Astrocyte of the spinal cord (primary cell): Measurements from ENCODE around the gene HTATIP2.
A peak's percentile ranks its signal among the peaks of the same experiment; 100 is the strongest.
"Not testable (repeated sequence)": the region's sequence is repeated elsewhere in the genome, so short reads cannot be mapped to it uniquely, and the experiment has no call there.

Experiments used
- DNase-seq: peaks from one replicate; pipeline ENCODE4 v3.0.0; 2011; ENCODE audit warnings: low read depth, low spot score
- H3K4me3 ChIP-seq: 2 replicates; pipeline ENCODE4 v1.5.1; 2011; ENCODE audit warnings: low read depth, mild to moderate bottlenecking, low read length, moderate library complexity
- CTCF ChIP-seq: IDR thresholded peaks from 2 replicates; pipeline ENCODE4 v1.5.1; 2012; ENCODE audit warnings: low read depth, mild to moderate bottlenecking, low read length, inconsistent platforms
- in situ Hi-C: cut with HindIII; loops from 2 replicates; pipeline ENCODE4 v1.10.0; 2017; ENCODE audit warnings: low sequenced_read_pairs

Gene HTATIP2

GRCh38 chr11:20376162-20376730 lies 12.7 kb downstream of the HTATIP2 start:
- in situ Hi-C loops: no loop called here
- no peak for TF ChIP-seq CTCF

GRCh38 chr11:20385996-20386395 lies 22.5 kb downstream of the HTATIP2 start:
- H3K4me3 ChIP-seq, in situ Hi-C loops, DNase-seq: not testable (repeated sequence)

More at GRCh38 chr11:20376162-20376730, 12.7 kb downstream of the HTATIP2 start:
- no peak for DNase-seq
- H3K4me3 ChIP-seq: no peak overlapping the region

GRCh38 chr11:20387261-20388095 lies 24.0 kb downstream of the HTATIP2 start, which contains the start of gene PRMT3:
PRMT3 (plus strand) TSS chr11:20387716; CDS start chr11:20387747, 31 bp downstream.
- DNase-seq: peak; percentile 96
- TF ChIP-seq CTCF: no peak
- in situ Hi-C loops: no loop called here
- peak within 1 kb of the TSS; percentile 67 for H3K4me3 ChIP-seq

- peak; percentile 23 for DNase-seq
- in situ Hi-C loops: no loop called here
- no peak for TF ChIP-seq CTCF
- H3K4me3 ChIP-seq: peak overlapping the region; percentile 67
These were observed 24.9 kb downstream of the HTATIP2 start for GRCh38 chr11:20388096-20389055.

GRCh38 chr11:20397281-20397680 lies 33.8 kb downstream of the HTATIP2 start:
- in situ Hi-C loops: no loop called here
- peak; percentile 72 for TF ChIP-seq CTCF
- no peak overlapping the region for H3K4me3 ChIP-seq
- peak; percentile 56 for DNase-seq

GRCh38 chr11:20399498-20399897 lies 36.0 kb downstream of the HTATIP2 start:
- no peak for TF ChIP-seq CTCF
- in situ Hi-C loops: no loop called here
- no peak overlapping the region for H3K4me3 ChIP-seq
- DNase-seq: no peak
